Panc1 (cell line): ENCODE data around the gene CDC42. TPM values are rescaled to one million over a fixed set of nuclear protein-coding genes. Genes with fewer than 3 reads are reported as not detected.

Experiments used
- ATAC-seq: fragments of 200-7000 bp; cut with Tn5 transposase; 2 replicates; pipeline ENCODE4 v1.9.1; 2020; ENCODE audit warnings: mild to moderate bottlenecking, moderate library complexity
- BruUV-seq: library from RNA; stranded (reverse); fragments of 400-500 nt; replicated peaks from 2 replicates; lab custom pipeline; 2021; lab: Mats Ljungman, UMichigan
- CTCF ChIA-PET: fragments of 300-600 bp; sonication (Branson Sonifier 250); formaldehyde crosslinking; loops from one replicate; lab custom pipeline; 2022; ENCODE audit warnings: antibody characterized with exemption; lab: Charles Lee
- POLR2A ChIA-PET: fragments of 300-600 bp; sonication (Branson Sonifier 250); formaldehyde crosslinking; loops from one replicate; lab custom pipeline; 2022; ENCODE audit warnings: antibody characterized with exemption; lab: Charles Lee
- DNase-seq: peaks from one replicate; pipeline ENCODE4 v3.0.0-alpha.2; 2010; ENCODE audit warnings: low read depth, low spot score
- H3K27ac ChIP-seq: 2 replicates; pipeline ENCODE4 v1.5.1; 2011; ENCODE audit warnings: mild to moderate bottlenecking, low read length, inconsistent platforms
- H3K27me3 ChIP-seq: fragments of 200-500 bp; sonication (Bioruptor generic); 2 replicates; pipeline ENCODE4 v1.6.0; 2014; ENCODE audit warnings: low read length, inconsistent platforms; ENCODE audit not compliant: control insufficient read depth, insufficient read depth
- H3K36me3 ChIP-seq: fragments of 200-500 bp; sonication (Bioruptor generic); 2 replicates; pipeline ENCODE4 v1.5.1; 2014; ENCODE audit warnings: inconsistent platforms, mild to moderate bottlenecking, low read length, moderate library complexity; ENCODE audit not compliant: control insufficient read depth, insufficient read depth
- H3K4me1 ChIP-seq: 2 replicates; pipeline ENCODE4 v1.5.1; 2011; ENCODE audit warnings: inconsistent platforms, mild to moderate bottlenecking, low read length, moderate library complexity; ENCODE audit not compliant: control insufficient read depth, insufficient read depth
- H3K4me3 ChIP-seq, 2 experiments: 2 replicates each; pipeline ENCODE4 v1.5.1; 2011 to 2012; ENCODE audit warnings: low read depth in 2 of 2, low read length in 2 of 2, mild to moderate bottlenecking in 2 of 2, inconsistent platforms in 1 of 2, moderate library complexity in 1 of 2
- H3K9me3 ChIP-seq: fragments of 200-500 bp; sonication (Bioruptor generic); 2 replicates; pipeline ENCODE4 v1.5.1; 2014; ENCODE audit warnings: low read depth, mild to moderate bottlenecking, inconsistent platforms, low read length, moderate library complexity; ENCODE audit not compliant: control insufficient read depth, insufficient read depth
- POLR2AphosphoS5 ChIP-seq: IDR thresholded peaks from 2 replicates; pipeline ENCODE4 v1.6.1; 2012; ENCODE audit warnings: mild to moderate bottlenecking, low read depth, low read length, moderate library complexity
- REST ChIP-seq, 2 experiments: IDR thresholded peaks; 2 replicates each; pipeline ENCODE4 v1.6.1; 2011 to 2012; ENCODE audit warnings: low read depth in 2 of 2, control low read depth in 1 of 2, low read length in 1 of 2, mild to moderate bottlenecking in 1 of 2, moderate library complexity in 1 of 2; ENCODE audit not compliant: insufficient read depth in 1 of 2
- SIN3A ChIP-seq: IDR thresholded peaks from 2 replicates; pipeline ENCODE4 v1.6.1; 2012; ENCODE audit warnings: low read depth, mild to moderate bottlenecking, low read length, moderate library complexity, borderline replicate concordance; ENCODE audit not compliant: insufficient read depth
- TCF7L2 ChIP-seq: IDR thresholded peaks from 2 replicates; pipeline ENCODE4 v1.6.1; 2011; ENCODE audit warnings: mild to moderate bottlenecking, low read depth, low read length, inconsistent platforms
- in situ Hi-C: cut with HindIII; loops from 2 replicates; pipeline ENCODE4 v1.10.0; 2016; ENCODE audit warnings: low sequenced_read_pairs, low pct_unique_long_range_greater_than_20kb
- intact Hi-C: fragments of 100-400 bp; cut with micrococcal nuclease; formaldehyde crosslinking; loops from one replicate; pipeline ENCODE4 v1.10.0; 2022; ENCODE audit not compliant: unreplicated experiment
- total RNA-seq: library from RNA; stranded (reverse); gene quantifications from one replicate; pipeline ENCODE4 v1.2.1, GENCODE V29; 2021; ENCODE audit not compliant: unreplicated experiment
- TF ChIP-seq, protein P1 (sequence below): fragments of 450-650 bp; IDR thresholded peaks from 2 replicates; pipeline ENCODE4 v1.5.1; 2017; ENCODE audit warnings: mild to moderate bottlenecking

Gene CDC42
- total RNA-seq, 1 experiment from 2014 or later: 240 TPM

DNA sequence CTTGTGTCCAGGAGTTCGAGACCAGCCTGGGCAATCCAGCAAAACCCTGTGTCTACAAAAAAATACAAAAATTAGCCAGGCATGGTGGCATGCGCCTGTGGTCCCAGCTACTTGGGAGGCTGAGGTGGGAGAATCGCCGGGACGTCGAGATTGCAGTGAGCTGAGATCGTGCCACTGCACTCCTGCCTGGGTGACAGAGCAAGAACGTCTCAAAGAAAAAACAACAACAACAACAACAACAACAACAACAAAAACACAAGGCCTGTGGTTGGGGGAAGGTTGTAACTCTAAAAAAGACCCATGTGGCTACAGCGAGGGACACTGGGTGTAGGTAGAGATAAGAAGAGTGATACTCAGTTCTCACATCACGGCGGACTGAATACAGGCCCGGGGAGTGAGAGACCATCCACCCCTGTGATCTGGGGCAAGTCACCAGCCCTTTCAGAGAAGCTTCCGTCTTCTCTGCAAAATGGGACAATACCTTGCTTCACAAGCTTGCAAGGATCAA is 848 bp upstream of the CDC42 start:
- intact Hi-C loops (no loop called here), in situ Hi-C loops (no loop called here)
- Histone ChIP-seq H3K36me3 (peaks cover 4% of the 10 kb centered on the region; the same call in 1 of the 2 replicates), H3K4me3 (peak overlapping the region; percentile 86 to 88; a peak in 3 of 4 replicates), H3K27ac (peak overlapping the region; percentile 66), H3K9me3 (no peaks in the 10 kb centered on the region), H3K4me1 (peaks cover 20% of the 10 kb centered on the region), H3K27me3 (no peaks in the 10 kb centered on the region)
- ChIA-PET CTCF (no interaction called here), POLR2A (interaction anchor here (1.4 kb wide), 1 partner anchor 26 kb away, joined by 15 read pairs; no protein-coding TSS in a partner anchor)
- ATAC-seq (no peak), DNase-seq (no peak)
- BruUV-seq: no TSS peak
- TF ChIP-seq, protein P1, sequence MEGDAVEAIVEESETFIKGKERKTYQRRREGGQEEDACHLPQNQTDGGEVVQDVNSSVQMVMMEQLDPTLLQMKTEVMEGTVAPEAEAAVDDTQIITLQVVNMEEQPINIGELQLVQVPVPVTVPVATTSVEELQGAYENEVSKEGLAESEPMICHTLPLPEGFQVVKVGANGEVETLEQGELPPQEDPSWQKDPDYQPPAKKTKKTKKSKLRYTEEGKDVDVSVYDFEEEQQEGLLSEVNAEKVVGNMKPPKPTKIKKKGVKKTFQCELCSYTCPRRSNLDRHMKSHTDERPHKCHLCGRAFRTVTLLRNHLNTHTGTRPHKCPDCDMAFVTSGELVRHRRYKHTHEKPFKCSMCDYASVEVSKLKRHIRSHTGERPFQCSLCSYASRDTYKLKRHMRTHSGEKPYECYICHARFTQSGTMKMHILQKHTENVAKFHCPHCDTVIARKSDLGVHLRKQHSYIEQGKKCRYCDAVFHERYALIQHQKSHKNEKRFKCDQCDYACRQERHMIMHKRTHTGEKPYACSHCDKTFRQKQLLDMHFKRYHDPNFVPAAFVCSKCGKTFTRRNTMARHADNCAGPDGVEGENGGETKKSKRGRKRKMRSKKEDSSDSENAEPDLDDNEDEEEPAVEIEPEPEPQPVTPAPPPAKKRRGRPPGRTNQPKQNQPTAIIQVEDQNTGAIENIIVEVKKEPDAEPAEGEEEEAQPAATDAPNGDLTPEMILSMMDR: no peak
- TF ChIP-seq REST (IDR thresholded peaks at IDR 0.05; ENCODE audit: insufficient read depth in 1 of 2, low read depth in 2 of 2, low read length in 1 of 2) (no peak), TCF7L2 (no peak), SIN3A (no peak), POLR2AphosphoS5 (no peak)

GRCh38 chr1:22053017-22053860 is 730 bp downstream of the CDC42 start:
- CTCF ChIA-PET: interaction anchor here (0.6 kb wide), 2 partner anchors 90 to 222 kb away, joined by 3 read pairs; no protein-coding TSS in a partner anchor
- Histone ChIP-seq H3K9me3 (no peaks in the 10 kb centered on the region), H3K27me3 (no peaks in the 10 kb centered on the region), H3K27ac (peak overlapping the region; percentile 88), H3K4me1 (peaks cover 26% of the 10 kb centered on the region), H3K4me3 (peak overlapping the region; percentile 86 to 88), H3K36me3 (peaks cover 4% of the 10 kb centered on the region; the same call in 1 of the 2 replicates)
- ATAC-seq: peak; percentile 73
- DNase-seq: peak; percentile 36
- TF ChIP-seq POLR2AphosphoS5 (no peak), SIN3A (peak; percentile 17; the same call in 1 of the 2 replicates), TCF7L2 (no peak)
- TF ChIP-seq, protein P1: no peak
- in situ Hi-C loops (no loop called here), intact Hi-C loops (no loop called here)
- POLR2A ChIA-PET: interaction anchor here (1.4 kb wide), 1 partner anchor 28 kb away, joined by 15 read pairs; no protein-coding TSS in a partner anchor
- no TSS peak for BruUV-seq
